HepG2 (cell line): ENCODE data around the gene BCAS4. TPM values are rescaled to one million over a fixed set of nuclear protein-coding genes. Genes with fewer than 3 reads are reported as not detected.

Experiments used
- FIP1L1 ChIP-seq: fragments of 200-400 bp; formaldehyde crosslinking; IDR thresholded peaks from 2 replicates; pipeline ENCODE4 v1.6.1; 2018; ENCODE audit warnings: low read depth, mild to moderate bottlenecking, low read length, moderate library complexity, borderline replicate concordance; ENCODE audit not compliant: insufficient read depth
- GZF1 ChIP-seq: sonication (generic); formaldehyde crosslinking; IDR thresholded peaks from 2 replicates; pipeline ENCODE4 v1.5.1; 2020; ENCODE audit warnings: mild to moderate bottlenecking, missing genetic modification reagents
- MTF2 ChIP-seq: sonication (generic); formaldehyde crosslinking; IDR thresholded peaks from 2 replicates; pipeline ENCODE4 v1.5.0; 2020; ENCODE audit warnings: missing genetic modification reagents, borderline replicate concordance
- NCOA5 ChIP-seq: sonication (generic); formaldehyde crosslinking; IDR thresholded peaks from 2 replicates; pipeline ENCODE4 v1.4.0; 2020; ENCODE audit warnings: missing genetic modification reagents
- ZNF776 ChIP-seq: sonication (generic); formaldehyde crosslinking; IDR thresholded peaks from 2 replicates; pipeline ENCODE4 v1.4.0; 2020; ENCODE audit warnings: mild to moderate bottlenecking, missing genetic modification reagents
- ZSCAN22 ChIP-seq: sonication (generic); formaldehyde crosslinking; IDR thresholded peaks from 2 replicates; pipeline ENCODE4 v1.4.0; 2020; ENCODE audit warnings: mild to moderate bottlenecking, missing genetic modification reagents
- polyA plus RNA-seq, 8 experiments: library from polyadenylated mRNA; depleted of rRNA in 3 of 8; stranded (reverse) in 7 of 8; unstranded in 1 of 8; fragments of >200 nt; fragmentation: Illumina TruSeq in 4 of 8; extraction: Trizol in 4 of 8; gene quantifications; 2 replicates each; pipeline versions ENCODE4 v1.2.1 to v1.2.3, GENCODE V29; 2011 to 2016; ENCODE audit warnings: low read depth in 4 of 8, missing spikeins in 1 of 8, mixed read lengths in 1 of 8; ENCODE audit not compliant: insufficient read depth in 1 of 8
- total RNA-seq, 5 experiments: library from RNA; depleted of rRNA; stranded (reverse); fragments of >200 nt; fragmentation: Illumina TruSeq; extraction: Trizol; gene quantifications; 2 replicates each; pipeline ENCODE4 v1.2.3, GENCODE V29; 2016; ENCODE audit warnings: low read depth in 1 of 5
- TF ChIP-seq, protein P1 (sequence below): sonication (generic); formaldehyde crosslinking; IDR thresholded peaks from 2 replicates; pipeline ENCODE4 v1.4.0; 2020; ENCODE audit warnings: missing genetic modification reagents
- TF ChIP-seq, protein P2 (sequence below): sonication (generic); formaldehyde crosslinking; IDR thresholded peaks from 2 replicates; pipeline ENCODE4 v1.4.0; 2020; ENCODE audit warnings: missing genetic modification reagents, borderline replicate concordance
- TF ChIP-seq, protein P3 (sequence below): sonication (generic); formaldehyde crosslinking; IDR thresholded peaks from 2 replicates; pipeline ENCODE4 v1.8.0; 2022; ENCODE audit warnings: missing genetic modification reagents, mild to moderate bottlenecking, inconsistent platforms, borderline replicate concordance
- TF ChIP-seq, protein P4 (sequence below): IDR thresholded peaks from 2 replicates; pipeline ENCODE4 v1.6.1; 2016; ENCODE audit warnings: low read depth
- TF ChIP-seq, protein P5 (sequence below): sonication (generic); formaldehyde crosslinking; IDR thresholded peaks from 2 replicates; pipeline ENCODE4 v1.5.1; 2020; ENCODE audit warnings: missing genetic modification reagents, mild to moderate bottlenecking, borderline replicate concordance
- TF ChIP-seq, protein P6 (sequence below): sonication (generic); formaldehyde crosslinking; IDR thresholded peaks from 2 replicates; pipeline ENCODE4 v1.9.0; 2021; ENCODE audit warnings: missing genetic modification reagents, borderline replicate concordance

Gene BCAS4
- total and polyA plus RNA-seq, 2 of the 13 experiments (the other 11 are each of a cell fraction or from before 2014, with no cell fraction given): 7.2 to 8.0 TPM

DNA sequence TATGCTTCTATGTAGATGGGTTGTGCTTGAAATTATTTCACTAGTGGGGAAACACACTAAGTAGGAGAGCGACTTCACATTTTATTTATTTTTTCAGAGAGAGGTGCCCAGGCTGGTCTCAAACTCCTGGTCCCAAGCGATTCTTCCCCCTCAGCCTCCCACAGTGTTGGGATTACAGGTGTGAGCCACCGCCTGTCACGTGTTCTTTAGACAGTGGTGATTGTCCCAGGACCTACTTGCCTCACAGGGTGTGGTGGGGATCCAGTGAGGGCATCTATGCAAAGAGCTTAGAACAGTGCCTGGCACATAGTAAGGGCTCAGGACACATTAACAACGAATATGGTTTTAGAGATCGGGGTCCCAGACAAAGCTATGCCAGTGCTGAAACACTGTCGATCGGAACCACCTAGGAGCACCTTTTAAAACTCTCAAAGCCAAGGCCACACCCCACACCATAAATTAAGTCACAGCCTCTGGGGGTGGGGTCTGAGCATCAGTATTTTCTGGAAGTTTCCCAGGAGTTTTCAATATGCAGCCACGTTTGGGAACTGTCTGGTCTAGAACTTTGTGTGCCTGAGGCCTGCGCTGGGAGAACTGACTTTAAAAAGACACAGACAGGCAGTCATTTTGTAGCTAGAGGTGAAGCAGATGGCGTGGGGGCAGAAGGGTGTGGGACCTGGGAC lies 4.8 kb upstream of the BCAS4 start (continued):
- TF ChIP-seq, protein P1, sequence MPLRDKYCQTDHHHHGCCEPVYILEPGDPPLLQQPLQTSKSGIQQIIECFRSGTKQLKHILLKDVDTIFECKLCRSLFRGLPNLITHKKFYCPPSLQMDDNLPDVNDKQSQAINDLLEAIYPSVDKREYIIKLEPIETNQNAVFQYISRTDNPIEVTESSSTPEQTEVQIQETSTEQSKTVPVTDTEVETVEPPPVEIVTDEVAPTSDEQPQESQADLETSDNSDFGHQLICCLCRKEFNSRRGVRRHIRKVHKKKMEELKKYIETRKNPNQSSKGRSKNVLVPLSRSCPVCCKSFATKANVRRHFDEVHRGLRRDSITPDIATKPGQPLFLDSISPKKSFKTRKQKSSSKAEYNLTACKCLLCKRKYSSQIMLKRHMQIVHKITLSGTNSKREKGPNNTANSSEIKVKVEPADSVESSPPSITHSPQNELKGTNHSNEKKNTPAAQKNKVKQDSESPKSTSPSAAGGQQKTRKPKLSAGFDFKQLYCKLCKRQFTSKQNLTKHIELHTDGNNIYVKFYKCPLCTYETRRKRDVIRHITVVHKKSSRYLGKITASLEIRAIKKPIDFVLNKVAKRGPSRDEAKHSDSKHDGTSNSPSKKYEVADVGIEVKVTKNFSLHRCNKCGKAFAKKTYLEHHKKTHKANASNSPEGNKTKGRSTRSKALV (CRISPR knock-in tag): no peak
- TF ChIP-seq, protein P2, sequence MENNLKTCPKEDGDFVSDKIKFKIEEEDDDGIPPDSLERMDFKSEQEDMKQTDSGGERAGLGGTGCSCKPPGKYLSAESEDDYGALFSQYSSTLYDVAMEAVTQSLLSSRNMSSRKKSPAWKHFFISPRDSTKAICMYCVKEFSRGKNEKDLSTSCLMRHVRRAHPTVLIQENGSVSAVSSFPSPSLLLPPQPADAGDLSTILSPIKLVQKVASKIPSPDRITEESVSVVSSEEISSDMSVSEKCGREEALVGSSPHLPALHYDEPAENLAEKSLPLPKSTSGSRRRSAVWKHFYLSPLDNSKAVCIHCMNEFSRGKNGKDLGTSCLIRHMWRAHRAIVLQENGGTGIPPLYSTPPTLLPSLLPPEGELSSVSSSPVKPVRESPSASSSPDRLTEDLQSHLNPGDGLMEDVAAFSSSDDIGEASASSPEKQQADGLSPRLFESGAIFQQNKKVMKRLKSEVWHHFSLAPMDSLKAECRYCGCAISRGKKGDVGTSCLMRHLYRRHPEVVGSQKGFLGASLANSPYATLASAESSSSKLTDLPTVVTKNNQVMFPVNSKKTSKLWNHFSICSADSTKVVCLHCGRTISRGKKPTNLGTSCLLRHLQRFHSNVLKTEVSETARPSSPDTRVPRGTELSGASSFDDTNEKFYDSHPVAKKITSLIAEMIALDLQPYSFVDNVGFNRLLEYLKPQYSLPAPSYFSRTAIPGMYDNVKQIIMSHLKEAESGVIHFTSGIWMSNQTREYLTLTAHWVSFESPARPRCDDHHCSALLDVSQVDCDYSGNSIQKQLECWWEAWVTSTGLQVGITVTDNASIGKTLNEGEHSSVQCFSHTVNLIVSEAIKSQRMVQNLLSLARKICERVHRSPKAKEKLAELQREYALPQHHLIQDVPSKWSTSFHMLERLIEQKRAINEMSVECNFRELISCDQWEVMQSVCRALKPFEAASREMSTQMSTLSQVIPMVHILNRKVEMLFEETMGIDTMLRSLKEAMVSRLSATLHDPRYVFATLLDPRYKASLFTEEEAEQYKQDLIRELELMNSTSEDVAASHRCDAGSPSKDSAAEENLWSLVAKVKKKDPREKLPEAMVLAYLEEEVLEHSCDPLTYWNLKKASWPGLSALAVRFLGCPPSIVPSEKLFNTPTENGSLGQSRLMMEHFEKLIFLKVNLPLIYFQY (CRISPR knock-in tag): no peak
- TF ChIP-seq, protein P3, sequence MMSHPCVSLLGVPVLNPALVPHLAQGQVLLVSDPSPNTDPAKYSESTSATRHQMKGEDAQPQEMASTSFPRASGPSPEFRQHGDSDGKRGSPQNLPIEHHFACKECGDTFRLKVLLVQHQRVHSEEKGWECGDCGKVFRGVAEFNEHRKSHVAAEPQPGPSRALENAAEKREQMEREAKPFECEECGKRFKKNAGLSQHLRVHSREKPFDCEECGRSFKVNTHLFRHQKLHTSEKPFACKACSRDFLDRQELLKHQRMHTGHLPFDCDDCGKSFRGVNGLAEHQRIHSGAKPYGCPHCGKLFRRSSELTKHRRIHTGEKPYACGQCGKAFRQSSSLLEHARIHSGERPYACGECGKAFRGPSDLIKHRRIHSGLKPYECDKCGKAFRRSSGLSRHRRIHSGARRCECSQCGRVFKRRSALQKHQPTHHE (CRISPR knock-in tag): 0 out of 2 replicates have a peak, but pooled peaks have one; percentile 9
- no peak for TF ChIP-seq FIP1L1
- no peak for TF ChIP-seq NCOA5
- no peak for TF ChIP-seq GZF1 (CRISPR knock-in tag)
- TF ChIP-seq, protein P4, sequence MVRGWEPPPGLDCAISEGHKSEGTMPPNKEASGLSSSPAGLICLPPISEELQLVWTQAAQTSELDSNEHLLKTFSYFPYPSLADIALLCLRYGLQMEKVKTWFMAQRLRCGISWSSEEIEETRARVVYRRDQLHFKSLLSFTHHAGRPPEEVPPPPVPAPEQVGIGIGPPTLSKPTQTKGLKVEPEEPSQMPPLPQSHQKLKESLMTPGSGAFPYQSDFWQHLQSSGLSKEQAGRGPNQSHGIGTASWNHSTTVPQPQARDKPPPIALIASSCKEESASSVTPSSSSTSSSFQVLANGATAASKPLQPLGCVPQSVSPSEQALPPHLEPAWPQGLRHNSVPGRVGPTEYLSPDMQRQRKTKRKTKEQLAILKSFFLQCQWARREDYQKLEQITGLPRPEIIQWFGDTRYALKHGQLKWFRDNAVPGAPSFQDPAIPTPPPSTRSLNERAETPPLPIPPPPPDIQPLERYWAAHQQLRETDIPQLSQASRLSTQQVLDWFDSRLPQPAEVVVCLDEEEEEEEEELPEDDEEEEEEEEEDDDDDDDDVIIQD: no peak
- TF ChIP-seq ZNF776: no peak
- TF ChIP-seq ZSCAN22 (CRISPR knock-in tag): no peak
- TF ChIP-seq, protein P5, sequence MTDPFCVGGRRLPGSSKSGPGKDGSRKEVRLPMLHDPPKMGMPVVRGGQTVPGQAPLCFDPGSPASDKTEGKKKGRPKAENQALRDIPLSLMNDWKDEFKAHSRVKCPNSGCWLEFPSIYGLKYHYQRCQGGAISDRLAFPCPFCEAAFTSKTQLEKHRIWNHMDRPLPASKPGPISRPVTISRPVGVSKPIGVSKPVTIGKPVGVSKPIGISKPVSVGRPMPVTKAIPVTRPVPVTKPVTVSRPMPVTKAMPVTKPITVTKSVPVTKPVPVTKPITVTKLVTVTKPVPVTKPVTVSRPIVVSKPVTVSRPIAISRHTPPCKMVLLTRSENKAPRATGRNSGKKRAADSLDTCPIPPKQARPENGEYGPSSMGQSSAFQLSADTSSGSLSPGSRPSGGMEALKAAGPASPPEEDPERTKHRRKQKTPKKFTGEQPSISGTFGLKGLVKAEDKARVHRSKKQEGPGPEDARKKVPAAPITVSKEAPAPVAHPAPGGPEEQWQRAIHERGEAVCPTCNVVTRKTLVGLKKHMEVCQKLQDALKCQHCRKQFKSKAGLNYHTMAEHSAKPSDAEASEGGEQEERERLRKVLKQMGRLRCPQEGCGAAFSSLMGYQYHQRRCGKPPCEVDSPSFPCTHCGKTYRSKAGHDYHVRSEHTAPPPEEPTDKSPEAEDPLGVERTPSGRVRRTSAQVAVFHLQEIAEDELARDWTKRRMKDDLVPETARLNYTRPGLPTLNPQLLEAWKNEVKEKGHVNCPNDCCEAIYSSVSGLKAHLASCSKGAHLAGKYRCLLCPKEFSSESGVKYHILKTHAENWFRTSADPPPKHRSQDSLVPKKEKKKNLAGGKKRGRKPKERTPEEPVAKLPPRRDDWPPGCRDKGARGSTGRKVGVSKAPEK (CRISPR knock-in tag): no peak
- no peak for TF ChIP-seq MTF2 (CRISPR knock-in tag)
- TF ChIP-seq, protein P6, sequence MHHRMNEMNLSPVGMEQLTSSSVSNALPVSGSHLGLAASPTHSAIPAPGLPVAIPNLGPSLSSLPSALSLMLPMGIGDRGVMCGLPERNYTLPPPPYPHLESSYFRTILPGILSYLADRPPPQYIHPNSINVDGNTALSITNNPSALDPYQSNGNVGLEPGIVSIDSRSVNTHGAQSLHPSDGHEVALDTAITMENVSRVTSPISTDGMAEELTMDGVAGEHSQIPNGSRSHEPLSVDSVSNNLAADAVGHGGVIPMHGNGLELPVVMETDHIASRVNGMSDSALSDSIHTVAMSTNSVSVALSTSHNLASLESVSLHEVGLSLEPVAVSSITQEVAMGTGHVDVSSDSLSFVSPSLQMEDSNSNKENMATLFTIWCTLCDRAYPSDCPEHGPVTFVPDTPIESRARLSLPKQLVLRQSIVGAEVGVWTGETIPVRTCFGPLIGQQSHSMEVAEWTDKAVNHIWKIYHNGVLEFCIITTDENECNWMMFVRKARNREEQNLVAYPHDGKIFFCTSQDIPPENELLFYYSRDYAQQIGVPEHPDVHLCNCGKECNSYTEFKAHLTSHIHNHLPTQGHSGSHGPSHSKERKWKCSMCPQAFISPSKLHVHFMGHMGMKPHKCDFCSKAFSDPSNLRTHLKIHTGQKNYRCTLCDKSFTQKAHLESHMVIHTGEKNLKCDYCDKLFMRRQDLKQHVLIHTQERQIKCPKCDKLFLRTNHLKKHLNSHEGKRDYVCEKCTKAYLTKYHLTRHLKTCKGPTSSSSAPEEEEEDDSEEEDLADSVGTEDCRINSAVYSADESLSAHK: no peak
